ENCODE results near the gene RYR3.

The RYR3 gene

GRCh38 chr15:33882921-33883320 is 572.2 kb downstream of the RYR3 start:
- ChIA-PET POLR2A (no interaction called here), CTCF (interaction anchor here (0.6 kb wide), 1 partner anchor 220 kb away, joined by 3 read pairs; no protein-coding TSS in a partner anchor)
- Histone ChIP-seq H3K27ac (ENCODE audit: extremely low read depth, low read depth, low read length) (no peak overlapping the region), H3K9me3 (ENCODE audit: control insufficient read depth, insufficient read depth, low read depth, low read length) (no peaks in the 10 kb centered on the region), H3K4me1 (ENCODE audit: control insufficient read depth, insufficient read depth, low read length) (peaks cover under 1% of the 10 kb centered on the region; the same call in 1 of the 2 replicates), H3K36me3 (ENCODE audit: control insufficient read depth in 2 of 2, insufficient read depth in 1 of 2, low read length in 2 of 2) (no peaks in the 10 kb centered on the region), H3K4me3 (ENCODE audit: low read depth, low read length) (no peak overlapping the region)
- TF ChIP-seq ZNF560 (tag by site-specific recombination; IDR thresholded peaks at IDR 0.05; ENCODE audit: borderline replicate concordance) (no peak), ZNF768 (tag by site-specific recombination; IDR thresholded peaks at IDR 0.05) (no peak), ZBTB49 (tag by site-specific recombination; IDR thresholded peaks at IDR 0.05; ENCODE audit: low read depth) (no peak), ZNF48 (tag by site-specific recombination; IDR thresholded peaks at IDR 0.05) (no peak), PRDM4 (tag by site-specific recombination; IDR thresholded peaks at IDR 0.05) (no peak), ZNF280D (tag by site-specific recombination; IDR thresholded peaks at IDR 0.05) (no peak), ZNF610 (tag by site-specific recombination; IDR thresholded peaks at IDR 0.05; ENCODE audit: borderline replicate concordance) (no peak), ZFP3 (tag by site-specific recombination; IDR thresholded peaks at IDR 0.05; ENCODE audit: low read depth) (no peak), ZNF155 (tag by site-specific recombination; IDR thresholded peaks at IDR 0.05) (no peak), ZNF148 (tag by site-specific recombination; IDR thresholded peaks at IDR 0.05; ENCODE audit: borderline replicate concordance) (no peak), PRDM2 (tag by site-specific recombination; IDR thresholded peaks at IDR 0.05; ENCODE audit: borderline replicate concordance) (no peak), ZNF654 (tag by site-specific recombination; IDR thresholded peaks at IDR 0.05; ENCODE audit: low read depth) (no peak), ZNF658 (tag by site-specific recombination; IDR thresholded peaks at IDR 0.05) (no peak), ZBTB10 (tag by site-specific recombination; IDR thresholded peaks at IDR 0.05) (no peak), KLF7 (tag by site-specific recombination; IDR thresholded peaks at IDR 0.05; ENCODE audit: borderline replicate concordance) (no peak), GLIS2 (tag by site-specific recombination; IDR thresholded peaks at IDR 0.05) (no peak)

Data from HEK293 (cell line).